WTC11 (cell line): ENCODE results near the gene PTGER3.

ENCODE experiments used
- ATF1 ChIP-seq: sonication (generic); formaldehyde crosslinking; IDR thresholded peaks from 2 replicates; pipeline ENCODE4 v1.8.1; 2023; ENCODE audit warnings: mild to moderate bottlenecking, moderate library complexity, missing genetic modification reagents
- ESRRA ChIP-seq: sonication (generic); formaldehyde crosslinking; IDR thresholded peaks from 2 replicates; pipeline ENCODE4 v1.8.1; 2022; ENCODE audit warnings: mild to moderate bottlenecking, missing genetic modification reagents, borderline replicate concordance
- JUN ChIP-seq: sonication (generic); formaldehyde crosslinking; IDR thresholded peaks from 2 replicates; pipeline ENCODE4 v1.8.0; 2023; ENCODE audit warnings: mild to moderate bottlenecking, missing genetic modification reagents
- NFATC4 ChIP-seq: fragments of 250-450 bp; sonication (Bioruptor Pico); IDR thresholded peaks from 2 replicates; pipeline ENCODE4 v1.9.0; 2021; ENCODE audit warnings: mild to moderate bottlenecking
- NFE2L1 ChIP-seq: sonication (generic); formaldehyde crosslinking; IDR thresholded peaks from 2 replicates; pipeline ENCODE4 v1.8.1; 2023; ENCODE audit warnings: missing genetic modification reagents
- SOX15 ChIP-seq: fragments of 250-450 bp; sonication (Bioruptor Pico); IDR thresholded peaks from 2 replicates; pipeline ENCODE4 v1.9.0; 2021; ENCODE audit warnings: mild to moderate bottlenecking
- TCF7 ChIP-seq: sonication (generic); formaldehyde crosslinking; IDR thresholded peaks from 2 replicates; pipeline ENCODE4 v1.8.0; 2022; ENCODE audit warnings: mild to moderate bottlenecking, low read depth, missing genetic modification reagents, moderate library complexity
- TEAD1 ChIP-seq: sonication (generic); formaldehyde crosslinking; IDR thresholded peaks from 2 replicates; pipeline ENCODE4 v1.8.0; 2022; ENCODE audit warnings: mild to moderate bottlenecking, missing genetic modification reagents
- TF ChIP-seq, protein P1 (sequence below): sonication (generic); formaldehyde crosslinking; IDR thresholded peaks from 2 replicates; pipeline ENCODE4 v1.8.1; 2022; ENCODE audit warnings: missing genetic modification reagents, borderline replicate concordance
- TF ChIP-seq, protein P2 (sequence below): sonication (generic); formaldehyde crosslinking; IDR thresholded peaks from 2 replicates; pipeline ENCODE4 v1.8.1; 2023; ENCODE audit warnings: mild to moderate bottlenecking, missing genetic modification reagents, moderate library complexity
- TF ChIP-seq, protein P3 (sequence below): sonication (generic); formaldehyde crosslinking; IDR thresholded peaks from 2 replicates; pipeline ENCODE4 v1.8.0; 2022; ENCODE audit warnings: mild to moderate bottlenecking, missing genetic modification reagents
- TF ChIP-seq, protein P4 (sequence below): sonication (generic); formaldehyde crosslinking; IDR thresholded peaks from 2 replicates; pipeline ENCODE4 v1.8.0; 2023; ENCODE audit warnings: missing genetic modification reagents
- TF ChIP-seq, protein P5 (sequence below): fragments of 200-600 bp; IDR thresholded peaks from 2 replicates; pipeline ENCODE4 v1.8.0; 2022; ENCODE audit warnings: antibody characterized with exemption

DNA sequence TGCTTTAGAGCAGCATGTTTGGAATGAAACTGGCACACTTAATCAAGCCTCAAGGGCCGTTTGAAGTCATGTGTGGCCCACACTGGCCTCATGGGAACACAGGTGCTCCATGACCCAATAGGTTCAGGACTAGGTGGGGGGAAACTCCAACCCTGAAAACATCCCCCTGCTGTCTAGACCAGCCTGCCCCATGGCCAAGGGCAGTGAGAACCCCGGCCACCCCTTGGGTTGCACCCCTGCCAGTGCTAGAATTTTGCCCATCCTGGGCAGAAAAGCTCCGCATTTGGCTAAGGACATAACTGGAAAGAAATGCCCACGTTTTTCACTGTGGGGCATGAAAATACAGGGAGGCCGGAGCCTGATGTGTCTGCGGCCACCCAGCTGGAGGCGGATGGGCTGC lies 6.1 kb upstream of the PTGER3 start:
- TF ChIP-seq TEAD1 = no peak
- TF ChIP-seq ESRRA (CRISPR knock-in tag) = no peak
- TF ChIP-seq ATF1 (CRISPR knock-in tag) = no peak
- TF ChIP-seq, protein P1, sequence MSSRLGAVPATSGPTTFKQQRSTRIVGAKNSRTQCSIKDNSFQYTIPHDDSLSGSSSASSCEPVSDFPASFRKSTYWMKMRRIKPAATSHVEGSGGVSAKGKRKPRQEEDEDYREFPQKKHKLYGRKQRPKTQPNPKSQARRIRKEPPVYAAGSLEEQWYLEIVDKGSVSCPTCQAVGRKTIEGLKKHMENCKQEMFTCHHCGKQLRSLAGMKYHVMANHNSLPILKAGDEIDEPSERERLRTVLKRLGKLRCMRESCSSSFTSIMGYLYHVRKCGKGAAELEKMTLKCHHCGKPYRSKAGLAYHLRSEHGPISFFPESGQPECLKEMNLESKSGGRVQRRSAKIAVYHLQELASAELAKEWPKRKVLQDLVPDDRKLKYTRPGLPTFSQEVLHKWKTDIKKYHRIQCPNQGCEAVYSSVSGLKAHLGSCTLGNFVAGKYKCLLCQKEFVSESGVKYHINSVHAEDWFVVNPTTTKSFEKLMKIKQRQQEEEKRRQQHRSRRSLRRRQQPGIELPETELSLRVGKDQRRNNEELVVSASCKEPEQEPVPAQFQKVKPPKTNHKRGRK (CRISPR knock-in tag) = no peak
- TF ChIP-seq, protein P2, sequence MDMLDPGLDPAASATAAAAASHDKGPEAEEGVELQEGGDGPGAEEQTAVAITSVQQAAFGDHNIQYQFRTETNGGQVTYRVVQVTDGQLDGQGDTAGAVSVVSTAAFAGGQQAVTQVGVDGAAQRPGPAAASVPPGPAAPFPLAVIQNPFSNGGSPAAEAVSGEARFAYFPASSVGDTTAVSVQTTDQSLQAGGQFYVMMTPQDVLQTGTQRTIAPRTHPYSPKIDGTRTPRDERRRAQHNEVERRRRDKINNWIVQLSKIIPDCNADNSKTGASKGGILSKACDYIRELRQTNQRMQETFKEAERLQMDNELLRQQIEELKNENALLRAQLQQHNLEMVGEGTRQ (CRISPR knock-in tag) = no peak
- TF ChIP-seq, protein P3, sequence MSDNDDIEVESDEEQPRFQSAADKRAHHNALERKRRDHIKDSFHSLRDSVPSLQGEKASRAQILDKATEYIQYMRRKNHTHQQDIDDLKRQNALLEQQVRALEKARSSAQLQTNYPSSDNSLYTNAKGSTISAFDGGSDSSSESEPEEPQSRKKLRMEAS = no peak
- TF ChIP-seq, protein P4, sequence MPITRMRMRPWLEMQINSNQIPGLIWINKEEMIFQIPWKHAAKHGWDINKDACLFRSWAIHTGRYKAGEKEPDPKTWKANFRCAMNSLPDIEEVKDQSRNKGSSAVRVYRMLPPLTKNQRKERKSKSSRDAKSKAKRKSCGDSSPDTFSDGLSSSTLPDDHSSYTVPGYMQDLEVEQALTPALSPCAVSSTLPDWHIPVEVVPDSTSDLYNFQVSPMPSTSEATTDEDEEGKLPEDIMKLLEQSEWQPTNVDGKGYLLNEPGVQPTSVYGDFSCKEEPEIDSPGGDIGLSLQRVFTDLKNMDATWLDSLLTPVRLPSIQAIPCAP (CRISPR knock-in tag) = no peak
- TF ChIP-seq, protein P5, sequence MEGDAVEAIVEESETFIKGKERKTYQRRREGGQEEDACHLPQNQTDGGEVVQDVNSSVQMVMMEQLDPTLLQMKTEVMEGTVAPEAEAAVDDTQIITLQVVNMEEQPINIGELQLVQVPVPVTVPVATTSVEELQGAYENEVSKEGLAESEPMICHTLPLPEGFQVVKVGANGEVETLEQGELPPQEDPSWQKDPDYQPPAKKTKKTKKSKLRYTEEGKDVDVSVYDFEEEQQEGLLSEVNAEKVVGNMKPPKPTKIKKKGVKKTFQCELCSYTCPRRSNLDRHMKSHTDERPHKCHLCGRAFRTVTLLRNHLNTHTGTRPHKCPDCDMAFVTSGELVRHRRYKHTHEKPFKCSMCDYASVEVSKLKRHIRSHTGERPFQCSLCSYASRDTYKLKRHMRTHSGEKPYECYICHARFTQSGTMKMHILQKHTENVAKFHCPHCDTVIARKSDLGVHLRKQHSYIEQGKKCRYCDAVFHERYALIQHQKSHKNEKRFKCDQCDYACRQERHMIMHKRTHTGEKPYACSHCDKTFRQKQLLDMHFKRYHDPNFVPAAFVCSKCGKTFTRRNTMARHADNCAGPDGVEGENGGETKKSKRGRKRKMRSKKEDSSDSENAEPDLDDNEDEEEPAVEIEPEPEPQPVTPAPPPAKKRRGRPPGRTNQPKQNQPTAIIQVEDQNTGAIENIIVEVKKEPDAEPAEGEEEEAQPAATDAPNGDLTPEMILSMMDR = no peak
- TF ChIP-seq JUN (CRISPR knock-in tag) = no peak
- no peak for TF ChIP-seq SOX15 (CRISPR knock-in tag)
- TF ChIP-seq TCF7 = no peak
- TF ChIP-seq NFATC4 (CRISPR knock-in tag) = no peak
- TF ChIP-seq NFE2L1 (CRISPR knock-in tag) = no peak
